Measurements from ENCODE around the gene C6orf47.

The C6orf47 gene

DNA sequence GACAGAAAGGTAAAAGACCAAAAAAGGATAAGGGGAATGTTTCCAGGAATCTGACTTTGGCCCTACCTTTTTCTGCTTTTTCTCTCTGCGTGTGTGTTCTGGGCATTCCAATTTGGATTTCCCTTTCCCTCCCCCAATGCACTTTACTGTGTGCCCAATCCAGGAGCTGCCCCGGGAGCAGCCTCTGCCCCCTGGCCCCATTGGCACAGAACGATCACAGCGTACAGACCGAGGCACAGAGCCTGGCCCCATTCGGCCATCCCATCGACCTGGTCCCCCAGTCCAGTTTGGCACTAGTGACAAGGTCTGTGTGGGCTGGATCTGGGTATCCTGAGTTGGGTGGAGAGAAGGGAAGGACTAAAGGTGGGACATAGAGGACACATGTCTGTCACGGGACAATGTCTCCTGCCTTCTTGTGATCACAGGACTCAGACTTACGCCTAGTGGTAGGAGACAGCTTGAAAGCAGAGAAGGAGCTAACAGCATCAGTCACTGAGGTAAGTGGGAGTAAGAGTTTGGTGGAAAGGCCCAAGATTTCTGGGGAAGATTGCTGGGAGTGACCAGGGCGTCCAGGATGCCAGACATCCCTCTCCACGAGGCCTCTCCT is 25.5 kb downstream of the C6orf47 start:
- no peaks in the 10 kb centered on the region for H3K4me1 ChIP-seq (ENCODE audit: insufficient read depth, low read length, severe bottlenecking)
- no peak overlapping the region for H2AFZ ChIP-seq (ENCODE audit: low read length)
- no peak overlapping the region for H3K4me2 ChIP-seq (ENCODE audit: low read length)
- no peaks in the 10 kb centered on the region for H3K27me3 ChIP-seq (ENCODE audit: insufficient read depth, low read length)
- H4K20me1 ChIP-seq (ENCODE audit: insufficient read depth, low read length), result no peaks in the 10 kb centered on the region
- peaks cover 99% of the 10 kb centered on the region for H3K36me3 ChIP-seq (ENCODE audit: insufficient read depth, low read length)
- no peak overlapping the region for H3K27ac ChIP-seq (ENCODE audit: low read depth, low read length, poor library complexity, severe bottlenecking)
- H3F3A ChIP-seq (ENCODE audit: insufficient read depth, low read length), result peaks cover 4% of the 10 kb centered on the region; the same call in 1 of the 2 replicates
- H3K9me2 ChIP-seq (ENCODE audit: low read depth, low read length), result no peaks in the 10 kb centered on the region
- TF ChIP-seq, protein P1, sequence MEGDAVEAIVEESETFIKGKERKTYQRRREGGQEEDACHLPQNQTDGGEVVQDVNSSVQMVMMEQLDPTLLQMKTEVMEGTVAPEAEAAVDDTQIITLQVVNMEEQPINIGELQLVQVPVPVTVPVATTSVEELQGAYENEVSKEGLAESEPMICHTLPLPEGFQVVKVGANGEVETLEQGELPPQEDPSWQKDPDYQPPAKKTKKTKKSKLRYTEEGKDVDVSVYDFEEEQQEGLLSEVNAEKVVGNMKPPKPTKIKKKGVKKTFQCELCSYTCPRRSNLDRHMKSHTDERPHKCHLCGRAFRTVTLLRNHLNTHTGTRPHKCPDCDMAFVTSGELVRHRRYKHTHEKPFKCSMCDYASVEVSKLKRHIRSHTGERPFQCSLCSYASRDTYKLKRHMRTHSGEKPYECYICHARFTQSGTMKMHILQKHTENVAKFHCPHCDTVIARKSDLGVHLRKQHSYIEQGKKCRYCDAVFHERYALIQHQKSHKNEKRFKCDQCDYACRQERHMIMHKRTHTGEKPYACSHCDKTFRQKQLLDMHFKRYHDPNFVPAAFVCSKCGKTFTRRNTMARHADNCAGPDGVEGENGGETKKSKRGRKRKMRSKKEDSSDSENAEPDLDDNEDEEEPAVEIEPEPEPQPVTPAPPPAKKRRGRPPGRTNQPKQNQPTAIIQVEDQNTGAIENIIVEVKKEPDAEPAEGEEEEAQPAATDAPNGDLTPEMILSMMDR (IDR thresholded peaks at IDR 0.05; ENCODE audit: low read length), result no peak
- TF ChIP-seq EZH2 (IDR thresholded peaks at IDR 0.05; ENCODE audit: borderline replicate concordance, low read length), result no peak
- H3K4me3 ChIP-seq (ENCODE audit: low read depth, low read length, poor library complexity, severe bottlenecking), result no peak overlapping the region
- H3K9ac ChIP-seq (ENCODE audit: low read length), result no peak overlapping the region
- no peaks in the 10 kb centered on the region for H3K9me3 ChIP-seq (ENCODE audit: low read length)
- no peaks in the 10 kb centered on the region for H3K79me2 ChIP-seq (ENCODE audit: insufficient read depth, low read length)

DNA sequence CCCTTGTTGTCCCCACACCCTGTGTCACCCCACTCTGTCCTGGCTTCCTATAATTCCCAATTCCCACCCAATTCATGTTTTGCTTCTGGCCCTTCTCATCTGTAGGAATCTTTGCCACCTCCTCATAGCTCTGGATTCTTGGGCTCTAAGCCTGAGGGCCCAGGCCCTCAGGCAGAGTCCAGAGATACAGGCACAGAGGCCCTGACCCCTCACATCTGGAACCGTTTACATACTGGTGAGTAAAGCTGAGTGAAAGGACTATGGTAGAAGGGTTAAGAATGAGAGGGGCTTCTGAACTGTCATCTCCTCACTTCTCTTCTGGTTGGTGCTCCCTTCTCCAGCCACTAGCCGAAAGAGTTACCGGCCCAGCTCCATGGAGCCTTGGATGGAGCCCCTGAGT is 26.4 kb downstream of the C6orf47 start:
- H3F3A ChIP-seq (ENCODE audit: insufficient read depth, low read length), result peaks cover 4% of the 10 kb centered on the region; the same call in 1 of the 2 replicates

DNA sequence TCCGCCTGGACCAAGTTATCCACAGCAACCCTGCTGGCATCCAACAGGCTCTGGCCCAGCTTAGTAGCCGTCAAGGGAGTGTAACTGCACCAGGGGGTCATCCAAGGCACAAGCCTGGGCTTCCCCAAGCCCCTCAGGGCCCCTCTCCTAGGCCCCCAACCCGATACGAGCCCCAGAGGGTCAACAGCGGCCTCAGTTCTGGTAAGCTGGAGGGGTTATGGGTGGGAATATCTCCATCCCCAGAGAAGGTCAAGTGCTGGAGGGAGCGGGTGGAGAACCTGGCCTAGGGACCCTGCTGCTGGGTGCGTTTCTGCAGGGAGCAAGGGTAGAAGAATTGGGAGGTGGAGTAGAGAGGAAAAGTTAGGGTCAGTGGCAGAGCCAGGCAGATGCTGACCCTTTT is 27.1 kb downstream of the C6orf47 start:
- Histone ChIP-seq H3K9ac (ENCODE audit: low read length) (no peak overlapping the region), H3F3A (ENCODE audit: insufficient read depth, low read length) (peaks cover 4% of the 10 kb centered on the region; the same call in 1 of the 2 replicates), H3K9me3 (ENCODE audit: low read length) (no peaks in the 10 kb centered on the region), H3K4me3 (ENCODE audit: low read depth, low read length, poor library complexity, severe bottlenecking) (no peak overlapping the region), H4K20me1 (ENCODE audit: insufficient read depth, low read length) (no peaks in the 10 kb centered on the region), H3K4me2 (ENCODE audit: low read length) (no peak overlapping the region), H3K9me2 (ENCODE audit: low read depth, low read length) (no peaks in the 10 kb centered on the region), H2AFZ (ENCODE audit: low read length) (no peak overlapping the region), H3K4me1 (ENCODE audit: insufficient read depth, low read length, severe bottlenecking) (no peaks in the 10 kb centered on the region), H3K79me2 (ENCODE audit: insufficient read depth, low read length) (no peaks in the 10 kb centered on the region), H3K36me3 (ENCODE audit: insufficient read depth, low read length) (peaks cover 99% of the 10 kb centered on the region), H3K27ac (ENCODE audit: low read depth, low read length, poor library complexity, severe bottlenecking) (no peak overlapping the region), H3K27me3 (ENCODE audit: insufficient read depth, low read length) (no peaks in the 10 kb centered on the region)
- TF ChIP-seq, protein P1 (IDR thresholded peaks at IDR 0.05; ENCODE audit: low read length), result no peak
- TF ChIP-seq EZH2 (IDR thresholded peaks at IDR 0.05; ENCODE audit: borderline replicate concordance, low read length), result no peak

More for the DNA sequence above, 26.4 kb downstream of the C6orf47 start:
- no peak overlapping the region for H3K9ac ChIP-seq (ENCODE audit: low read length)
- no peak overlapping the region for H2AFZ ChIP-seq (ENCODE audit: low read length)
- H3K27me3 ChIP-seq (ENCODE audit: insufficient read depth, low read length), result no peaks in the 10 kb centered on the region
- H3K4me2 ChIP-seq (ENCODE audit: low read length), result no peak overlapping the region
- H3K4me3 ChIP-seq (ENCODE audit: low read depth, low read length, poor library complexity, severe bottlenecking), result no peak overlapping the region
- no peaks in the 10 kb centered on the region for H3K9me3 ChIP-seq (ENCODE audit: low read length)
- H3K4me1 ChIP-seq (ENCODE audit: insufficient read depth, low read length, severe bottlenecking), result no peaks in the 10 kb centered on the region
- no peaks in the 10 kb centered on the region for H3K9me2 ChIP-seq (ENCODE audit: low read depth, low read length)
- H3K36me3 ChIP-seq (ENCODE audit: insufficient read depth, low read length), result peaks cover 99% of the 10 kb centered on the region
- no peak overlapping the region for H3K27ac ChIP-seq (ENCODE audit: low read depth, low read length, poor library complexity, severe bottlenecking)
- TF ChIP-seq EZH2 (IDR thresholded peaks at IDR 0.05; ENCODE audit: borderline replicate concordance, low read length), result no peak
- TF ChIP-seq, protein P1 (IDR thresholded peaks at IDR 0.05; ENCODE audit: low read length), result no peak
- H4K20me1 ChIP-seq (ENCODE audit: insufficient read depth, low read length), result no peaks in the 10 kb centered on the region
- H3K79me2 ChIP-seq (ENCODE audit: insufficient read depth, low read length), result no peaks in the 10 kb centered on the region

Measured in OCI-LY1 (cell line).